ENCODE measurements around the gene MAL.

Gene MAL

DNA sequence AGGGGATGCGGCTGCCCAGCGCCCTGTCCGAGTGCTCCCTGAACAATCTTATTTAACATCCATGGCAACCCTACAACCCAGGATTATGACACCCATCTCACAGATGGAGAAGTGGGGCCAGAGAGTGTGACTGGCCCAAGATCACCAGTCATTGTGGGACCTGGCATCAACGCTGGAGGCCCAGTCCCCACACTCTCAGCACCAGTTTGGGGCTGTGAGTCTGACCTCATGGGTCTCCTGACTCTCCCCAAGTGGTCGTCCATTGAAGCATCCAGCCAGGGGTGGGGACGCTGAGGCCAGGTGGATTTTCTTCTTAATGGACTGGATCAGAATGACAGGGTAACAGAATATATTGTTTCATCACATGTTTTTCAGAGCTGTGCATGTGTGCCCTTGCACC lies 24.5 kb downstream of the MAL start:
- no peak overlapping the region for H3K9ac ChIP-seq (ENCODE audit: insufficient read length)
- no peaks in the 10 kb centered on the region for H3K9me3 ChIP-seq (ENCODE audit: low read depth, low read length)
- DNase-seq (ENCODE audit: low read depth, low spot score), result no peak
- TF ChIP-seq EZH2 (IDR thresholded peaks at IDR 0.05) (no peak), FOXP2 (optimal IDR thresholded peaks at IDR 0.05; ENCODE audit: control extremely low read depth, extremely low read length, insufficient read depth) (no peak), POLR2AphosphoS5 (IDR thresholded peaks at IDR 0.05; ENCODE audit: borderline replicate concordance, low read depth, low read length) (no peak)
- no peak overlapping the region for H3K4me3 ChIP-seq
- no peaks in the 10 kb centered on the region for H3K36me3 ChIP-seq (ENCODE audit: insufficient read depth, low read length)
- no peak overlapping the region for H3K27ac ChIP-seq

DNA sequence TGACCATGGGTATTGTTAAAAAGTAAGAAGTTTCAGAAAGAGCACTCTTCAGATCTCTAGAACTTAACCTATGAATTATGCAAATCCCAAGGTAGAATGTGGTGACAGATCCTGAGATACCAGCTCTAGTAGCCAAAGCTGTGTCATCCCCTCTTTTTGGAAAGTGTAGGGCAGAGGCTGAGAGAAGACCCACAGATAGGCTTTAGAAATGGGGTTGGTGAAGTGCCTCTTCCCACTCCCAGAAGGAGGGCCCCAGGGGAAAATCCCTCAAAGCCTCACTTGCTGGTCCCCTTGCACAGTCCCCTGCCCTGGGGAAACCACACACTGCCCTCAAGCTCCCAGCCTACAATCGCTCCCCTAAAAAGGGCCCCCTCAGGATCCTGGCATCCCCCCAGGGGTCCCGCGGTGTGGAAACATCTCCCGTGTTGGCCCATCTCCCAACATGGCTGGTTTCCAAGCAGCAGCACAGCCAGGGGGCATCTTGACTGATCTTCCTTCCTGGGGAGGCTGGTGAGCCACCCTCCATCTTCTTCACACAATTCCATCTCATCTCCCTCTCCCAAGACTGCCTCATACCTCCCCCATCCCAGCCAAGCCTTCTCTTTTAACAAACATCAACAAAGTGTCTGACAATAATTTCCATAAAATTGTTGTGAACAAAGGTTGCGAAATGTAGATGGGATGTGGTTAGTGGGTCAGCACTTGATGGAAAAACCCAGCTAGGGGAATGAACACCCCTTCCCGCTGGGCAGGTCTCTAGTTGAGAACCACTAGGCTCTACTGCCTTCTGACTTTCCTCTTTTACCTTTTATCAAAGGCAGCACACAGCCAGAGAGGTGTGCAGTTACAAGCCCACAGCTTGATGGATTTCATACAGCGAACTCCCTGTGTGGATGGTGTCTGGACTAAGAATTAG lies 25.1 kb downstream of the MAL start:
- Histone ChIP-seq H3K9ac (ENCODE audit: insufficient read length) (no peak overlapping the region), H3K9me3 (ENCODE audit: low read depth, low read length) (no peaks in the 10 kb centered on the region), H3K36me3 (ENCODE audit: insufficient read depth, low read length) (no peaks in the 10 kb centered on the region), H3K27ac (no peak overlapping the region), H3K4me3 (no peak overlapping the region)
- DNase-seq (ENCODE audit: low read depth, low spot score), result no peak
- TF ChIP-seq POLR2AphosphoS5 (IDR thresholded peaks at IDR 0.05; ENCODE audit: borderline replicate concordance, low read depth, low read length), result no peak
- no peak for TF ChIP-seq FOXP2 (optimal IDR thresholded peaks at IDR 0.05; ENCODE audit: control extremely low read depth, extremely low read length, insufficient read depth)
- no peak for TF ChIP-seq EZH2 (IDR thresholded peaks at IDR 0.05)

DNA sequence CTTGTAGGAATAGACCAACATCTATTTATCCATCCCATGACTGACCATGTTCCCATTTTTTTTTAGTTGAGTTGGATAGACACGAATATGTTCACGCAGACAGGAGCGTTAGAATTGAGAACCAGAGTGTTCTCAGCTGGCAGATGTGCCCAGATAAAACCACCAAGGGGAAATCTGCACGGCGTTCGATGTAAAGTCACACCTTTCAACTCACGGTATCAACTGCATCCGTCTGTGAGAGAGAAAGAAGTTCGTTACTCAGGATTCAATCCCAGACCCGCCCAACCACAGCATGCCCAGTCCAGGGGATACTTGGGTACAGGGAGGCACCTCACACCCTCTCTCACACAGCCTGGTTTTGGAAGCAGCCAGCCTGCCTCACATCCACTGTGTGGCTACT lies 26.1 kb downstream of the MAL start:
- no peak for DNase-seq (ENCODE audit: low read depth, low spot score)
- H3K27ac ChIP-seq, result no peak overlapping the region
- H3K36me3 ChIP-seq (ENCODE audit: insufficient read depth, low read length), result no peaks in the 10 kb centered on the region
- no peak overlapping the region for H3K4me3 ChIP-seq
- no peak overlapping the region for H3K9ac ChIP-seq (ENCODE audit: insufficient read length)
- no peaks in the 10 kb centered on the region for H3K9me3 ChIP-seq (ENCODE audit: low read depth, low read length)
- TF ChIP-seq POLR2AphosphoS5 (IDR thresholded peaks at IDR 0.05; ENCODE audit: borderline replicate concordance, low read depth, low read length), result no peak
- TF ChIP-seq EZH2 (IDR thresholded peaks at IDR 0.05), result no peak
- TF ChIP-seq FOXP2 (optimal IDR thresholded peaks at IDR 0.05; ENCODE audit: control extremely low read depth, extremely low read length, insufficient read depth), result no peak

DNA sequence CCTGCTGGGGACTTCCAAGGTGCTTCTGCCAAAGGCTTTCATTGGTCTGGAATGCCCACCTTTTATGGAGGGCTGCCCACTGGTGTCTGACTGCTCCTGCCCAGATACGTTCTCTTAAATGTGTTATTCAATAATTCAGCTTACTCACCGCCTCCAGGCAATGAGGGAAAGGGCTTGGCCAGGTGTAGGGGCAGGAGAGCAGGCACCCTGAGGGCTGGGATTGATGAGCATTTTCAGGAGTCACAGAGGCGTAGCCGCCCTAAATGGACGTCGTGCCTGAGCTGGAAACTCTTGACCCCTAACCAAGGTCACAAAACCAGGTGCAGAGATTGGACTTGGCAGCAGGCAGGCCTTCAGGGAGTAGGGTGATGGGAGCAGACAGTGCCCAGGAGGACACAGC lies 26.8 kb downstream of the MAL start:
- H3K9me3 ChIP-seq (ENCODE audit: low read depth, low read length), result no peaks in the 10 kb centered on the region
- no peak overlapping the region for H3K4me3 ChIP-seq
- H3K9ac ChIP-seq (ENCODE audit: insufficient read length), result no peak overlapping the region
- no peaks in the 10 kb centered on the region for H3K36me3 ChIP-seq (ENCODE audit: insufficient read depth, low read length)
- no peak for DNase-seq (ENCODE audit: low read depth, low spot score)
- TF ChIP-seq EZH2 (IDR thresholded peaks at IDR 0.05) (no peak), FOXP2 (optimal IDR thresholded peaks at IDR 0.05; ENCODE audit: control extremely low read depth, extremely low read length, insufficient read depth) (no peak), POLR2AphosphoS5 (IDR thresholded peaks at IDR 0.05; ENCODE audit: borderline replicate concordance, low read depth, low read length) (no peak)
- H3K27ac ChIP-seq, result no peak overlapping the region

DNA sequence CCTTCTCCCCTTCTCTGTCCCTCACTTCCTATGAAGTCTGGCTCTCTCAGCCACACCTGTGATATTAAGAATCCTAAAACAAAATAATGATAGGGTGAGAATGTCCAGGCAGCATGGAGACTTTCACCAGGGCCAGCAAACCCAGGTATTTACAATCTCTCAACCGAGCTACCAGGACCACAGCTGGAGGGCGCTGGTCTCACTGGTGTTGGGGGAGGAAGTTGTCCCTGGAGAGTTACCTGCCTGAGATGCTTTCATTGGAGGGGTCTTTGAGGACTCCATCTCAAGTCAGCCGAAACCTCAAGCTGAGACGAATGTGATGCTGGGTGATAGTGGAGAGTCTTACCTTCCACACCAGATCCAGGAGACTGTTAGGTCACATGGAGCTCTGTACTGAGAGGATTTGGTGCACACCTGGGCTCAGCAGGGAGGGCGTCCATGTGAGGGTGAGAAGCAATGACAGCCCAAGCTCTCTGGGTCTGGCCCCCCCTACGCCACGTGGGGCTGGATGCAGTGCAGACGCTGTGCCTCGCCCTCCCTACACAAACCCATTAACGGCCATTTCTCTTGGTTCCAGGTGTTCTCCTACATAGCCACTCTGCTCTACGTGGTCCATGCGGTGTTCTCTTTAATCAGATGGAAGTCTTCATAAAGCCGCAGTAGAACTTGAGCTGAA lies 27.4 kb downstream of the MAL start:
- DNase-seq (ENCODE audit: low read depth, low spot score), result no peak
- no peaks in the 10 kb centered on the region for H3K36me3 ChIP-seq (ENCODE audit: insufficient read depth, low read length)
- H3K9me3 ChIP-seq (ENCODE audit: low read depth, low read length), result no peaks in the 10 kb centered on the region
- TF ChIP-seq POLR2AphosphoS5 (IDR thresholded peaks at IDR 0.05; ENCODE audit: borderline replicate concordance, low read depth, low read length) (no peak), EZH2 (IDR thresholded peaks at IDR 0.05) (no peak)
- no peak overlapping the region for H3K9ac ChIP-seq (ENCODE audit: insufficient read length)
- H3K27ac ChIP-seq, result no peak overlapping the region
- H3K4me3 ChIP-seq, result no peak overlapping the region

DNA sequence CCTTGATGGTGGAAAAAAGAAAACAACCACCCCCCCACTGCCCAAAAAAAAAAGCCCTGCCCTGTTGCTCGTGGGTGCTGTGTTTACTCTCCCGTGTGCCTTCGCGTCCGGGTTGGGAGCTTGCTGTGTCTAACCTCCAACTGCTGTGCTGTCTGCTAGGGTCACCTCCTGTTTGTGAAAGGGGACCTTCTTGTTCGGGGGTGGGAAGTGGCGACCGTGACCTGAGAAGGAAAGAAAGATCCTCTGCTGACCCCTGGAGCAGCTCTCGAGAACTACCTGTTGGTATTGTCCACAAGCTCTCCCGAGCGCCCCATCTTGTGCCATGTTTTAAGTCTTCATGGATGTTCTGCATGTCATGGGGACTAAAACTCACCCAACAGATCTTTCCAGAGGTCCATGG lies 28.0 kb downstream of the MAL start:
- no peak for DNase-seq (ENCODE audit: low read depth, low spot score)
- Histone ChIP-seq H3K9me3 (ENCODE audit: low read depth, low read length) (no peaks in the 10 kb centered on the region), H3K9ac (ENCODE audit: insufficient read length) (no peak overlapping the region), H3K4me3 (no peak overlapping the region), H3K36me3 (ENCODE audit: insufficient read depth, low read length) (no peaks in the 10 kb centered on the region), H3K27ac (no peak overlapping the region)
- no peak for TF ChIP-seq POLR2AphosphoS5 (IDR thresholded peaks at IDR 0.05; ENCODE audit: borderline replicate concordance, low read depth, low read length)
- no peak for TF ChIP-seq FOXP2 (optimal IDR thresholded peaks at IDR 0.05; ENCODE audit: control extremely low read depth, extremely low read length, insufficient read depth)
- no peak for TF ChIP-seq EZH2 (IDR thresholded peaks at IDR 0.05)

DNA sequence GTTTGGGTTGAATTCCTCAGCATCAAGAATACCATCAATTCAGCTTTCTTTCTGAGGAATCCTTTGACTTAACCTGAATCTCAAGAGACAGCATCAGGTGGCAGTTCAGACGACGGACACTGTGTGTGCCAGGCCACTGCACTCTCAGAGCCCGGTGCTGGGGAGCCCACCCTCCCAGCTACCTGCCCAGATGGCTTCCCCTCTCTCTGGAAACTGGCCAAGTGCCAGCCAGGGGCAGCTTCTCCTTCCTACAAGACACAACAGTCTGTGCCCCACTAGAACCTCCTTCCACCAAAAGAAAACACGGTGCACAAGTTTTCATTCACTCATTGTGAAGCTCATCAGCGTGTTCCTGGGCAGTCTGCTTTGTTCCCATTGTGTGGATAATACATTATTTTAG lies 28.5 kb downstream of the MAL start:
- no peak overlapping the region for H3K9ac ChIP-seq (ENCODE audit: insufficient read length)
- H3K4me3 ChIP-seq, result no peak overlapping the region
- TF ChIP-seq EZH2 (IDR thresholded peaks at IDR 0.05) (no peak), FOXP2 (optimal IDR thresholded peaks at IDR 0.05; ENCODE audit: control extremely low read depth, extremely low read length, insufficient read depth) (no peak), POLR2AphosphoS5 (IDR thresholded peaks at IDR 0.05; ENCODE audit: borderline replicate concordance, low read depth, low read length) (no peak)
- no peaks in the 10 kb centered on the region for H3K9me3 ChIP-seq (ENCODE audit: low read depth, low read length)
- H3K36me3 ChIP-seq (ENCODE audit: insufficient read depth, low read length), result no peaks in the 10 kb centered on the region
- no peak for DNase-seq (ENCODE audit: low read depth, low spot score)
- no peak overlapping the region for H3K27ac ChIP-seq

DNA sequence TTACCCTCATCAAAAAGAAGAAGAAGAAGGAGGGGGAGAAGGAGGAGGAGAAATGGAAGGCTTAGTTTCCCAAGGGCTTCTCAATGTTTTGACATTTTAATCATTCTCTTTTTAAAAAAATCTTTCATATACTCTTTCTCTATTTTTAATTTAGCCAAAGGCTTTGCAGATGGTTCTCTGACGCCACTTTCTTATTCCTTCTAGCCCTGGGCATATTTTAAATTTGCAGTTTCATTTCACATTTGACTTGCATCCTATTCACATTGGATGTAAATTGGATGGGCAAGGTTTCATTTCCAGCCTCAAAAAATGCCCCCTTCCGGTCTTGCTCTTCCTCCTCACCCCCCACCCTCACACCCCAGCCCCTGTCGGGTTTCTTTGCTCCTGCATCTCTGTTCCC lies 29.8 kb downstream of the MAL start:
- H3K36me3 ChIP-seq (ENCODE audit: insufficient read depth, low read length), result no peaks in the 10 kb centered on the region
- no peak overlapping the region for H3K27ac ChIP-seq
- H3K9me3 ChIP-seq (ENCODE audit: low read depth, low read length), result no peaks in the 10 kb centered on the region
- H3K9ac ChIP-seq (ENCODE audit: insufficient read length), result no peak overlapping the region
- H3K4me3 ChIP-seq, result no peak overlapping the region
- DNase-seq (ENCODE audit: low read depth, low spot score), result no peak
- TF ChIP-seq POLR2AphosphoS5 (IDR thresholded peaks at IDR 0.05; ENCODE audit: borderline replicate concordance, low read depth, low read length) (no peak), FOXP2 (optimal IDR thresholded peaks at IDR 0.05; ENCODE audit: control extremely low read depth, extremely low read length, insufficient read depth) (no peak), EZH2 (IDR thresholded peaks at IDR 0.05) (no peak)
